B cell (primary cell): Measurements from ENCODE around the gene DUOXA2. TPM values are rescaled to one million over a fixed set of nuclear protein-coding genes. Genes with fewer than 3 reads are reported as not detected.

ENCODE experiments used
- ATAC-seq: fragments of 200-7000 bp; cut with Tn5 transposase; one replicate; pipeline ENCODE4 v1.10.0; 2021; ENCODE audit warnings: low read depth, mild to moderate bottlenecking, moderate number of reproducible peaks, moderate library complexity
- CTCF ChIA-PET: fragments of 350-600 bp; sonication (Branson Sonifier 250); formaldehyde crosslinking; loops from one replicate; lab custom pipeline; 2021; ENCODE audit warnings: antibody characterized with exemption, inconsistent platforms; lab: Charles Lee
- POLR2A ChIA-PET: fragments of 350-600 bp; sonication (Branson Sonifier 250); formaldehyde crosslinking; loops from one replicate; lab custom pipeline; 2021; ENCODE audit warnings: antibody characterized with exemption; lab: Charles Lee
- DNase-seq: peaks from one replicate; pipeline ENCODE4 v3.0.0; 2013
- H2AFZ ChIP-seq: 2 replicates; pipeline ENCODE4 v1.6.1; 2012; ENCODE audit warnings: mild to moderate bottlenecking, low read depth, low read length; ENCODE audit not compliant: insufficient read depth, poor library complexity, severe bottlenecking
- H3K27ac ChIP-seq, 2 donors: 1 replicate in 1 of 2; 2 replicates in 1 of 2; pipeline ENCODE4 v1.5.1; 2012 to 2013; ENCODE audit warnings: low read length in 2 of 2, mild to moderate bottlenecking in 2 of 2, moderate library complexity in 1 of 2
- H3K27me3 ChIP-seq, 4 experiments: fragments of 200-600 bp in 1 of 4; sonication (generic) in 1 of 4; replicated peaks in 1 of 4; 1 replicate in 2 of 4; 2 replicates in 2 of 4; pipeline versions ENCODE4 v1.6.1 to v1.7.0; 2013 to 2016; ENCODE audit warnings: low read length in 3 of 4, mild to moderate bottlenecking in 2 of 4, mixed read lengths in 1 of 4, moderate library complexity in 1 of 4; ENCODE audit not compliant: insufficient read depth in 4 of 4, control insufficient read depth in 3 of 4; ENCODE audit errors: control extremely low read depth in 1 of 4
- H3K36me3 ChIP-seq, 2 experiments: replicated peaks in 1 of 2; 1 replicate in 1 of 2; 2 replicates in 1 of 2; pipeline versions ENCODE4 v1.6.1 to v1.7.1; 2013; ENCODE audit warnings: low read length in 1 of 2; ENCODE audit not compliant: insufficient read depth in 2 of 2, control insufficient read depth in 1 of 2; ENCODE audit errors: control extremely low read depth in 1 of 2, extremely low read depth in 1 of 2
- H3K4me1 ChIP-seq, 2 donors: fragments of 200-600 bp in 1 of 2; sonication (generic) in 1 of 2; 1 replicate in 1 of 2; 2 replicates in 1 of 2; pipeline versions ENCODE4 v1.5.1 to v1.6.1; 2013 to 2017; ENCODE audit warnings: low read length in 2 of 2; ENCODE audit not compliant: control insufficient read depth in 2 of 2, insufficient read depth in 2 of 2
- H3K4me2 ChIP-seq: replicated peaks from 2 replicates; pipeline ENCODE3; 2012; ENCODE audit warnings: mild to moderate bottlenecking, low read depth, low read length; ENCODE audit not compliant: poor library complexity, severe bottlenecking
- H3K4me3 ChIP-seq, 5 experiments: fragments of 200-600 bp in 1 of 5; sonication (generic) in 1 of 5; 1 replicate in 3 of 5; 2 replicates in 2 of 5; pipeline versions ENCODE4 v1.5.1 to v1.7.0; 2011 to 2016; ENCODE audit warnings: low read length in 4 of 5, mild to moderate bottlenecking in 4 of 5, low read depth in 2 of 5, control low read depth in 1 of 5, moderate library complexity in 1 of 5; ENCODE audit not compliant: insufficient read depth in 1 of 5; ENCODE audit errors: control extremely low read depth in 1 of 5, extremely low read depth in 1 of 5
- H3K79me2 ChIP-seq: fragments of 200-600 bp; sonication (generic); one replicate; pipeline ENCODE4 v1.6.0; 2016; ENCODE audit warnings: low read length; ENCODE audit not compliant: control insufficient read depth, insufficient read depth
- H3K9ac ChIP-seq: fragments of 200-600 bp; sonication (generic); 2 replicates; pipeline ENCODE4 v1.6.1; 2017; ENCODE audit warnings: mild to moderate bottlenecking, low read length, moderate library complexity
- H3K9me3 ChIP-seq, 3 donors: one replicate each; pipeline versions ENCODE4 v1.6.1 to v1.7.1; 2013; ENCODE audit warnings: low read length in 2 of 3; ENCODE audit not compliant: control insufficient read depth in 2 of 3, insufficient read depth in 1 of 3; ENCODE audit errors: control extremely low read depth in 1 of 3
- H4K20me1 ChIP-seq: 2 replicates; pipeline ENCODE4 v1.6.0; 2012; ENCODE audit warnings: mild to moderate bottlenecking, low read length; ENCODE audit not compliant: insufficient read depth, control insufficient read depth, poor library complexity, severe bottlenecking
- H3K27ac Mint-ChIP-seq: one replicate; pipeline ENCODE4 v1.8.0; 2021; ENCODE audit warnings: mixed read lengths
- H3K27me3 Mint-ChIP-seq: one replicate; pipeline ENCODE4 v1.8.0; 2021; ENCODE audit warnings: mixed read lengths
- H3K4me1 Mint-ChIP-seq: one replicate; pipeline ENCODE4 v1.8.0; 2021; ENCODE audit warnings: mixed read lengths
- H3K4me3 Mint-ChIP-seq: one replicate; pipeline ENCODE4 v1.8.0; 2021; ENCODE audit warnings: mixed read lengths
- H3K9me3 Mint-ChIP-seq: one replicate; pipeline ENCODE4 v1.8.0; 2022; ENCODE audit warnings: mixed read lengths; ENCODE audit not compliant: insufficient read depth
- CTCF ChIP-seq: fragments of 200-600 bp; IDR thresholded peaks from one replicate; pipeline ENCODE4 v1.8.0; 2022; ENCODE audit warnings: antibody characterized with exemption, mild to moderate bottlenecking
- EZH2 ChIP-seq: IDR thresholded peaks from 2 replicates; pipeline ENCODE4 v1.6.1; 2012; ENCODE audit warnings: borderline replicate concordance, low read depth, mild to moderate bottlenecking, moderate library complexity, low read length; ENCODE audit not compliant: insufficient read depth, poor library complexity, severe bottlenecking
- WGBS: methylation state at CpG from one replicate; pipeline ENCODE4 v1.1.5; 2013; ENCODE audit warnings: missing lambda C conversion rate; ENCODE audit not compliant: insufficient coverage; 5-methylcytosine and 5-hydroxymethylcytosine counted together
- intact Hi-C: fragments of 100-400 bp; cut with micrococcal nuclease; formaldehyde crosslinking; loops from one replicate; pipeline ENCODE4 v1.10.0; 2022
- polyA plus RNA-seq: library from polyadenylated mRNA; depleted of rRNA; stranded (reverse); fragments of >200 nt; gene quantifications from 2 replicates; pipeline ENCODE4 v1.2.3, GENCODE V29; 2012
- total RNA-seq, 2 donors: library from RNA; stranded (reverse); fragments of 120-200 nt in 1 of 2; gene quantifications; 1 replicate in 1 of 2; 2 replicates in 1 of 2; pipeline versions ENCODE4 v1.2.3 to v1.2.4, GENCODE V29; 2013 to 2022

The DUOXA2 gene
- total and polyA plus RNA-seq, 2 donors (not counting 1 experiment from before 2014, with no cell fraction given) = not detected

GRCh38 chr15:45087513-45087912 lies 26.6 kb upstream of the DUOXA2 start:
- Histone ChIP-seq H3K9me3 (no peaks in the 10 kb centered on the region), H3K4me3 (no peak overlapping the region), H3K36me3 (no peaks in the 10 kb centered on the region), H3K27me3 (peaks cover 0 to 15% (median 7%) of the 10 kb centered on the region in 4 experiments), H3K27ac (no peak overlapping the region), H3K4me2 (no peak overlapping the region), H4K20me1 (no peaks in the 10 kb centered on the region), H3K79me2 (no peaks in the 10 kb centered on the region), H3K4me1 (no peaks in the 10 kb centered on the region), H3K9ac (no peak overlapping the region), H2AFZ (no peak overlapping the region)
- ATAC-seq = no peak
- no peak for DNase-seq
- Mint-ChIP-seq H3K27ac (no peak overlapping the region), H3K4me1 (no peaks in the 10 kb centered on the region), H3K4me3 (no peak overlapping the region), H3K9me3 (no peaks in the 10 kb centered on the region), H3K27me3 (peaks cover 52% of the 10 kb centered on the region)
- peak; percentile 18 for TF ChIP-seq CTCF
- TF ChIP-seq EZH2 = no peak
- 67% methylated on average over 1 of the region's 1 CpG for WGBS
- ChIA-PET POLR2A (no interaction called here), CTCF (interaction anchor here (1.0 to 1.7 kb wide), 4 partner anchors 10 to 51 kb away, joined by 3 to 5 read pairs (median 4); no protein-coding TSS in a partner anchor)
- intact Hi-C loops = no loop called here

- no peak overlapping the region for H3K4me3 ChIP-seq
- H4K20me1 ChIP-seq = no peaks in the 10 kb centered on the region
- intact Hi-C loops = no loop called here
- H3K79me2 ChIP-seq = no peaks in the 10 kb centered on the region
- H3K27me3 ChIP-seq = peaks cover 0 to 15% (median 7%) of the 10 kb centered on the region in 4 experiments
- no peak overlapping the region for H3K4me3 Mint-ChIP-seq
- H3K4me1 ChIP-seq = no peaks in the 10 kb centered on the region
- POLR2A ChIA-PET = no interaction called here
- H3K4me1 Mint-ChIP-seq = no peaks in the 10 kb centered on the region
- no peak for TF ChIP-seq CTCF
- no peak for TF ChIP-seq EZH2
- WGBS = 100% methylated on average over 2 of the region's 10 CpGs
- no peak overlapping the region for H3K27ac Mint-ChIP-seq
- ATAC-seq (no peak), DNase-seq (no peak)
- H3K27me3 Mint-ChIP-seq = peaks cover 48% of the 10 kb centered on the region
- H3K27ac ChIP-seq = no peak overlapping the region
- no peaks in the 10 kb centered on the region for H3K9me3 ChIP-seq
- no peak overlapping the region for H2AFZ ChIP-seq
- no peaks in the 10 kb centered on the region for H3K36me3 ChIP-seq
- CTCF ChIA-PET = interaction anchor here (0.7 to 2.0 kb wide), 7 partner anchors 8 to 52 kb away, joined by 3 to 6 read pairs (median 4); no protein-coding TSS in a partner anchor
- H3K4me2 ChIP-seq = no peak overlapping the region
- no peaks in the 10 kb centered on the region for H3K9me3 Mint-ChIP-seq
- no peak overlapping the region for H3K9ac ChIP-seq
Observed at GRCh38 chr15:45088801-45089711, 25.1 kb upstream of the DUOXA2 start.
